AG09309 (cell line): ENCODE data around the gene SCAF1.

Experiments
- DNase-seq: peaks from one replicate; pipeline ENCODE4 v3.0.0-alpha.2; 2010; ENCODE audit warnings: low read depth
- H3K4me3 ChIP-seq: 2 replicates; pipeline ENCODE4 v1.5.1; 2011; ENCODE audit warnings: mild to moderate bottlenecking, low read depth, low read length, moderate library complexity; ENCODE audit not compliant: control insufficient read depth
- CTCF ChIP-seq: IDR thresholded peaks from 2 replicates; pipeline ENCODE4 v1.5.1; 2011; ENCODE audit warnings: mild to moderate bottlenecking, low read depth, low read length, inconsistent platforms; ENCODE audit not compliant: insufficient read depth, control insufficient read depth; ENCODE audit errors: missing control alignments

Gene SCAF1

GRCh38 chr19:49660338-49660961 is 18.4 kb downstream of the SCAF1 start:
- no peak for TF ChIP-seq CTCF
- no peak for DNase-seq
- no peak overlapping the region for H3K4me3 ChIP-seq

GRCh38 chr19:49662011-49662410 is 20.0 kb downstream of the SCAF1 start:
- no peak for TF ChIP-seq CTCF
- no peak overlapping the region for H3K4me3 ChIP-seq
- no peak for DNase-seq

GRCh38 chr19:49663224-49663623 is 21.2 kb downstream of the SCAF1 start:
- no peak for TF ChIP-seq CTCF
- no peak for DNase-seq
- H3K4me3 ChIP-seq: no peak overlapping the region

GRCh38 chr19:49664171-49665035 is 22.4 kb downstream of the SCAF1 start:
- peak; percentile 11 for TF ChIP-seq CTCF
- peak overlapping the region; percentile 88 for H3K4me3 ChIP-seq
- DNase-seq: no peak

GRCh38 chr19:49665036-49665350 is 23.0 kb downstream of the SCAF1 start:
- no peak for TF ChIP-seq CTCF
- peak overlapping the region; percentile 88 for H3K4me3 ChIP-seq
- DNase-seq: no peak

- peak; percentile 81 for DNase-seq
- TF ChIP-seq CTCF: peak; percentile 1
- peak within 1 kb of the TSS; percentile 88 for H3K4me3 ChIP-seq
Observed at GRCh38 chr19:49665351-49666119, 23.5 kb downstream of the SCAF1 start, which contains the start of the genes BCL2L12 and IRF3. Gene BCL2L12, plus strand, starts transcription at chr19:49665933. Its CDS starts 760 bp downstream, at chr19:49666693. Gene IRF3, minus strand, starts transcription at chr19:49665857. Its CDS starts 1,019 bp downstream, at chr19:49664838.
